Left lung (tissue), 10 donors: ENCODE data around the gene OR56B4. TPM values are rescaled to one million over a fixed set of nuclear protein-coding genes. Genes with fewer than 3 reads are reported as not detected.
"Not testable (repeated sequence)": the region's sequence is repeated elsewhere in the genome, so short reads cannot be mapped to it uniquely, and the experiment has no call there.

Experiments
- ATAC-seq: fragments of 200-7000 bp; cut with Tn5 transposase; one replicate; pipeline ENCODE4 v1.9.1; 2020; ENCODE audit warnings: moderate library complexity
- DNase-seq, 4 donors: peaks; one replicate each; pipeline ENCODE4 v3.0.0-alpha.2; 2013 to 2020
- H3K27ac ChIP-seq, 2 donors: fragments of 200-600 bp; sonication (generic) in 1 of 2; one replicate each; pipeline versions ENCODE4 v1.5.0 to v1.8.0; 2020 to 2021
- H3K27me3 ChIP-seq, 2 donors: fragments of 200-600 bp; sonication (generic) in 1 of 2; one replicate each; pipeline versions ENCODE4 v1.5.0 to v1.8.0; 2020 to 2021
- H3K36me3 ChIP-seq, 2 donors: fragments of 200-600 bp; sonication (generic) in 1 of 2; one replicate each; pipeline versions ENCODE4 v1.5.0 to v1.8.0; 2020 to 2021
- H3K4me1 ChIP-seq, 2 donors: fragments of 200-600 bp; one replicate each; pipeline ENCODE4 v1.8.0; 2021
- H3K4me3 ChIP-seq, 2 donors: fragments of 200-600 bp; sonication (generic) in 1 of 2; one replicate each; pipeline versions ENCODE4 v1.5.0 to v1.8.0; 2020 to 2021; ENCODE audit warnings: mild to moderate bottlenecking in 1 of 2
- H3K9me3 ChIP-seq, 2 donors: fragments of 200-600 bp; sonication (generic) in 1 of 2; one replicate each; pipeline versions ENCODE4 v1.5.0 to v1.8.0; 2020 to 2021
- CTCF ChIP-seq, 2 donors: fragments of 200-600 bp; sonication (generic) in 1 of 2; IDR thresholded peaks; one replicate each; pipeline versions ENCODE4 v1.5.0 to v1.8.0; 2021; ENCODE audit warnings: antibody characterized with exemption in 2 of 2
- intact Hi-C, 2 donors: fragments of 100-400 bp; cut with DNase I; formaldehyde crosslinking; loops; one replicate each; pipeline versions ENCODE4 v1.11.2 to v1.14.2; 2022
- polyA plus RNA-seq, 6 donors: library from polyadenylated mRNA; unstranded; fragments of 120-200 nt; gene quantifications; one replicate each; pipeline ENCODE4 v1.2.1, GENCODE V29; 2013; ENCODE audit not compliant: insufficient read length in 6 of 6
- total RNA-seq, 2 donors: library from RNA; stranded (reverse); fragmentation: NEBNext Ultra II Directional; extraction: Animal tissue kit (Norgen Biotek cat#: 25700); gene quantifications; one replicate each; pipeline ENCODE4 v1.2.1, GENCODE V29; 2021
- donor health status: DM: no; HTN: yes; CAD: no.
- donor health status: DM: no; HTN: no; CAD: no.

OR56B4 gene
- total and polyA plus RNA-seq, 8 donors, result 0.13 to 0.20 (median 0.18) TPM; not detected in 4

GRCh38 chr11:6142936-6143335 lies 35.5 kb downstream of the OR56B4 start:
- no peak for DNase-seq
- intact Hi-C loops, result no loop called here
- Histone ChIP-seq H3K27ac (no peak overlapping the region), H3K4me1 (peaks cover 0 to 5% of the 10 kb centered on the region in 2 donors), H3K9me3 (no peaks in the 10 kb centered on the region), H3K4me3 (no peak overlapping the region), H3K36me3 (no peaks in the 10 kb centered on the region), H3K27me3 (no peaks in the 10 kb centered on the region)
- no peak for ATAC-seq
- TF ChIP-seq CTCF (IDR thresholded peaks at IDR 0.05), result no peak

- H3K4me1 ChIP-seq, DNase-seq, H3K36me3 ChIP-seq, H3K9me3 ChIP-seq, H3K27me3 ChIP-seq, H3K4me3 ChIP-seq, ATAC-seq, intact Hi-C loops, H3K27ac ChIP-seq: not testable (repeated sequence)
Measured at GRCh38 chr11:6143737-6144136, 36.3 kb downstream of the OR56B4 start.

GRCh38 chr11:6151117-6151516 lies 43.6 kb downstream of the OR56B4 start:
- no peak for TF ChIP-seq CTCF (IDR thresholded peaks at IDR 0.05)
- ATAC-seq, result no peak
- no peaks in the 10 kb centered on the region for H3K4me1 ChIP-seq
- H3K27ac ChIP-seq, result no peak overlapping the region
- DNase-seq, result no peak
- H3K27me3 ChIP-seq, result no peaks in the 10 kb centered on the region
- intact Hi-C loops, result no loop called here
- H3K36me3 ChIP-seq, result no peaks in the 10 kb centered on the region
- no peak overlapping the region for H3K4me3 ChIP-seq
- H3K9me3 ChIP-seq, result no peaks in the 10 kb centered on the region

GRCh38 chr11:6152126-6152525 lies 44.6 kb downstream of the OR56B4 start:
- ATAC-seq (no peak), DNase-seq (no peak)
- H3K4me3 ChIP-seq, result no peak overlapping the region
- no peaks in the 10 kb centered on the region for H3K4me1 ChIP-seq
- H3K36me3 ChIP-seq, result no peaks in the 10 kb centered on the region
- H3K9me3 ChIP-seq, result no peaks in the 10 kb centered on the region
- H3K27me3 ChIP-seq, result no peaks in the 10 kb centered on the region
- no peak overlapping the region for H3K27ac ChIP-seq
- TF ChIP-seq CTCF (IDR thresholded peaks at IDR 0.05), result no peak
- intact Hi-C loops, result no loop called here

GRCh38 chr11:6156628-6157359 lies 49.3 kb downstream of the OR56B4 start:
- Histone ChIP-seq H3K9me3 (no peaks in the 10 kb centered on the region), H3K27me3 (no peaks in the 10 kb centered on the region), H3K27ac (no peak overlapping the region), H3K36me3 (no peaks in the 10 kb centered on the region), H3K4me1 (no peaks in the 10 kb centered on the region), H3K4me3 (no peak overlapping the region)
- DNase-seq (no peak), ATAC-seq (no peak)
- no peak for TF ChIP-seq CTCF (IDR thresholded peaks at IDR 0.05)
- intact Hi-C loops, result no loop called here

Other genes with a start within 250 kb of the OR56B4 start
- gene OR52E8, start 250.0 kb upstream of the OR56B4 start, total RNA-seq, result not detected
- not detected for gene OR52E8, start 250.0 kb upstream of the OR56B4 start, polyA plus RNA-seq
- not detected for gene OR52E4, start 227.1 kb upstream of the OR56B4 start, total RNA-seq
- not detected for gene OR52E4, start 227.1 kb upstream of the OR56B4 start, polyA plus RNA-seq
- not detected for gene OR52E5, start 214.5 kb upstream of the OR56B4 start, total RNA-seq
- not detected for gene OR52E5, start 214.5 kb upstream of the OR56B4 start, polyA plus RNA-seq
- gene OR56A3, start 165.4 kb upstream of the OR56B4 start, total RNA-seq, result not detected
- gene OR56A3, start 165.4 kb upstream of the OR56B4 start, polyA plus RNA-seq, result not detected
- gene OR56A5, start 139.2 kb upstream of the OR56B4 start, total RNA-seq, result not detected
- gene OR56A5, start 139.2 kb upstream of the OR56B4 start, polyA plus RNA-seq, result not detected
- gene OR52L1, start 120.7 kb upstream of the OR56B4 start, total RNA-seq, result not detected
- gene OR52L1, start 120.7 kb upstream of the OR56B4 start, polyA plus RNA-seq, result not detected
- gene OR56A4, start 100.7 kb upstream of the OR56B4 start, total RNA-seq, result not detected
- gene OR56A4, start 100.7 kb upstream of the OR56B4 start, polyA plus RNA-seq, result under 1 TPM in 5 of 6 donors, not detected in 1; 0.04 to 0.09 (median 0.06) TPM
- gene OR56A1, start 76.9 kb upstream of the OR56B4 start, total RNA-seq, result under 1 TPM in 1 of 2 donors, not detected in 1; 0.03 TPM
- gene OR56A1, start 76.9 kb upstream of the OR56B4 start, polyA plus RNA-seq, result not detected
- gene OR52B2, start 62.6 kb downstream of the OR56B4 start, total RNA-seq, result under 1 TPM in 1 of 2 donors, not detected in 1; 0.34 TPM
- gene OR52B2, start 62.6 kb downstream of the OR56B4 start, polyA plus RNA-seq, result not detected
- not detected for gene OR52W1, start 91.5 kb downstream of the OR56B4 start, total RNA-seq
- under 1 TPM in 2 of 6 donors, not detected in 4; 0.24 to 0.29 TPM for gene OR52W1, start 91.5 kb downstream of the OR56B4 start, polyA plus RNA-seq
- not detected for gene C11orf42, start 97.9 kb downstream of the OR56B4 start, total RNA-seq
- 1 to 10 TPM in 3 of 6 donors, under 1 TPM in 3; 0.47 to 2.2 (median 0.95) TPM for gene C11orf42, start 97.9 kb downstream of the OR56B4 start, polyA plus RNA-seq
- 10 to 100 TPM; 34.9 to 43.0 TPM for gene FHIP1B, start 127.0 kb downstream of the OR56B4 start, total RNA-seq
- gene FHIP1B, start 127.0 kb downstream of the OR56B4 start, polyA plus RNA-seq, result 10 to 100 TPM; 48.4 to 69.0 (median 59.5) TPM
- 1 to 10 TPM in 1 of 2 donors, not detected in 1; 2.1 TPM for gene CNGA4, start 131.4 kb downstream of the OR56B4 start, total RNA-seq
- 1 to 10 TPM in 4 of 6 donors, under 1 TPM in 2; 0.45 to 2.5 (median 1.4) TPM for gene CNGA4, start 131.4 kb downstream of the OR56B4 start, polyA plus RNA-seq
- gene CCKBR, start 152.2 kb downstream of the OR56B4 start, total RNA-seq, result not detected
- gene CCKBR, start 152.2 kb downstream of the OR56B4 start, polyA plus RNA-seq, result under 1 TPM; 0.21 to 0.54 (median 0.27) TPM
- gene CAVIN3, start 212.8 kb downstream of the OR56B4 start, total RNA-seq, result 10 to 100 TPM; 61.2 to 87.4 TPM
- gene CAVIN3, start 212.8 kb downstream of the OR56B4 start, polyA plus RNA-seq, result 10 to 100 TPM; 19.0 to 39.2 (median 25.6) TPM